Measurements from ENCODE around the gene SNX15. TPM values are rescaled to one million over a fixed set of nuclear protein-coding genes. Genes with fewer than 3 reads are reported as not detected.
A peak's percentile ranks its signal among the peaks of the same experiment; 100 is the strongest.

Gene SNX15
- total RNA-seq, 2 donors from 2014 or later: 20.7 to 22.7 TPM

GRCh38 chr11:65084598-65085375 is 57.5 kb downstream of the SNX15 start:
- Histone ChIP-seq H3K27me3 (replicated peaks; ENCODE audit: insufficient read depth) (no peaks in the 10 kb centered on the region), H3K27ac (peak overlapping the region; percentile 77 to 83), H3K36me3 (peaks cover 15% of the 10 kb centered on the region), H3K4me1 (ENCODE audit: control insufficient read depth in 1 of 2, low read depth in 2 of 2) (peaks cover 10 to 22% of the 10 kb centered on the region in 2 donors), H3K4me3 (peak overlapping the region; percentile 80), H3K9me3 (no peaks in the 10 kb centered on the region)
- TF ChIP-seq CTCF (IDR thresholded peaks at IDR 0.05): no peak
- no peak for DNase-seq (ENCODE audit: low spot score)
- ATAC-seq (ENCODE audit: insufficient number of reproducible peaks, low FRiP score, low read depth): no peak

GRCh38 chr11:65085446-65085845 is 58.2 kb downstream of the SNX15 start:
- ATAC-seq (ENCODE audit: insufficient number of reproducible peaks, low FRiP score, low read depth) (no peak), DNase-seq (ENCODE audit: low spot score) (no peak)
- H3K9me3 ChIP-seq: no peaks in the 10 kb centered on the region
- H3K4me3 ChIP-seq: no peak overlapping the region
- peaks cover 10 to 22% of the 10 kb centered on the region in 2 donors for H3K4me1 ChIP-seq (ENCODE audit: control insufficient read depth in 1 of 2, low read depth in 2 of 2)
- no peaks in the 10 kb centered on the region for H3K27me3 ChIP-seq (replicated peaks; ENCODE audit: insufficient read depth)
- no peak for TF ChIP-seq CTCF (IDR thresholded peaks at IDR 0.05)
- H3K36me3 ChIP-seq: peaks cover 15% of the 10 kb centered on the region
- H3K27ac ChIP-seq: no peak overlapping the region

GRCh38 chr11:65086809-65087208 is 59.6 kb downstream of the SNX15 start:
- H3K9me3 ChIP-seq: no peaks in the 10 kb centered on the region
- no peak for ATAC-seq (ENCODE audit: insufficient number of reproducible peaks, low FRiP score, low read depth)
- H3K36me3 ChIP-seq: peaks cover 15% of the 10 kb centered on the region
- H3K27me3 ChIP-seq (replicated peaks; ENCODE audit: insufficient read depth): no peaks in the 10 kb centered on the region
- H3K4me1 ChIP-seq (ENCODE audit: control insufficient read depth in 1 of 2, low read depth in 2 of 2): peaks cover 10 to 22% of the 10 kb centered on the region in 2 donors
- H3K27ac ChIP-seq: no peak overlapping the region
- no peak for DNase-seq (ENCODE audit: low spot score)
- H3K4me3 ChIP-seq: no peak overlapping the region
- TF ChIP-seq CTCF (IDR thresholded peaks at IDR 0.05): no peak

GRCh38 chr11:65087216-65087615 is 60.0 kb downstream of the SNX15 start:
- peaks cover 15% of the 10 kb centered on the region for H3K36me3 ChIP-seq
- no peak overlapping the region for H3K4me3 ChIP-seq
- H3K27ac ChIP-seq: no peak overlapping the region
- DNase-seq (ENCODE audit: low spot score) (no peak), ATAC-seq (ENCODE audit: insufficient number of reproducible peaks, low FRiP score, low read depth) (no peak)
- H3K9me3 ChIP-seq: no peaks in the 10 kb centered on the region
- no peak for TF ChIP-seq CTCF (IDR thresholded peaks at IDR 0.05)
- H3K4me1 ChIP-seq (ENCODE audit: control insufficient read depth in 1 of 2, low read depth in 2 of 2): peaks cover 10 to 22% of the 10 kb centered on the region in 2 donors
- H3K27me3 ChIP-seq (replicated peaks; ENCODE audit: insufficient read depth): no peaks in the 10 kb centered on the region

- no peak for ATAC-seq (ENCODE audit: insufficient number of reproducible peaks, low FRiP score, low read depth)
- Histone ChIP-seq H3K36me3 (peaks cover 15% of the 10 kb centered on the region), H3K4me1 (ENCODE audit: control insufficient read depth in 1 of 2, low read depth in 2 of 2) (peaks cover 10 to 22% of the 10 kb centered on the region in 2 donors)
Measured at GRCh38 chr11:65087827-65088226, 60.6 kb downstream of the SNX15 start.

More at GRCh38 chr11:65087827-65088226, 60.6 kb downstream of the SNX15 start:
- TF ChIP-seq CTCF (IDR thresholded peaks at IDR 0.05): no peak
- H3K4me3 ChIP-seq: no peak overlapping the region
- DNase-seq (ENCODE audit: low spot score): no peak
- no peaks in the 10 kb centered on the region for H3K27me3 ChIP-seq (replicated peaks; ENCODE audit: insufficient read depth)
- H3K27ac ChIP-seq: no peak overlapping the region
- H3K9me3 ChIP-seq: no peaks in the 10 kb centered on the region
